MCF 10A (cell line): ENCODE results near the gene ST6GALNAC5. TPM values are rescaled to one million over a fixed set of nuclear protein-coding genes. Genes with fewer than 3 reads are reported as not detected.

Experiments used
- BruUV-seq: library from RNA; stranded (reverse); fragments of 400-500 nt; replicated peaks from 2 replicates; lab custom pipeline; 2021; lab: Mats Ljungman, UMichigan
- CTCF ChIA-PET: fragments of 300-600 bp; sonication (Branson Sonifier 250); formaldehyde crosslinking; extraction: SDS; loops from one replicate; lab custom pipeline; 2021; ENCODE audit warnings: antibody characterized with exemption, inconsistent platforms; lab: Yijun Ruan, JAX
- POLR2A ChIA-PET: fragments of 300-600, 350-650 bp; sonication (Branson Sonifier 250); formaldehyde crosslinking; extraction: SDS; loops from one replicate; lab custom pipeline; 2020; ENCODE audit warnings: antibody characterized with exemption, inconsistent platforms; lab: Yijun Ruan, JAX
- DNase-seq: peaks from one replicate; pipeline ENCODE4 v3.0.0-alpha.2; 2018; ENCODE audit not compliant: unreplicated experiment
- H3K27ac Mint-ChIP-seq: one replicate; pipeline ENCODE4 v1.8.0; 2022; ENCODE audit warnings: mild to moderate bottlenecking, low read depth, mixed read lengths; ENCODE audit not compliant: unreplicated experiment
- H3K27me3 Mint-ChIP-seq: one replicate; pipeline ENCODE4 v1.8.0; 2022; ENCODE audit warnings: mixed read lengths; ENCODE audit not compliant: insufficient read depth, unreplicated experiment
- H3K36me3 Mint-ChIP-seq: one replicate; pipeline ENCODE4 v1.8.0; 2022; ENCODE audit warnings: mild to moderate bottlenecking, moderate library complexity, mixed read lengths; ENCODE audit not compliant: insufficient read depth, unreplicated experiment
- H3K4me1 Mint-ChIP-seq: one replicate; pipeline ENCODE4 v1.8.0; 2022; ENCODE audit warnings: mixed read lengths; ENCODE audit not compliant: insufficient read depth, unreplicated experiment
- H3K4me3 Mint-ChIP-seq: one replicate; pipeline ENCODE4 v1.8.0; 2022; ENCODE audit warnings: mild to moderate bottlenecking, moderate library complexity, mixed read lengths; ENCODE audit not compliant: unreplicated experiment
- H3K9me3 Mint-ChIP-seq: one replicate; pipeline ENCODE4 v1.8.0; 2022; ENCODE audit warnings: mixed read lengths; ENCODE audit not compliant: unreplicated experiment
- CTCF ChIP-seq: fragments of 200-600 bp; IDR thresholded peaks from one replicate; pipeline ENCODE4 v1.8.0; 2022; ENCODE audit warnings: antibody characterized with exemption, mild to moderate bottlenecking; ENCODE audit not compliant: unreplicated experiment
- intact Hi-C: fragments of 100-400 bp; cut with micrococcal nuclease; formaldehyde crosslinking; loops from 2 replicates; pipeline ENCODE4 v1.14.1; 2022
- total RNA-seq: library from RNA; stranded (reverse); gene quantifications from 2 replicates; pipeline ENCODE4 v1.2.3, GENCODE V29; 2022

Gene ST6GALNAC5
- total RNA-seq, 1 experiment from 2014 or later, result 3.3 TPM

DNA sequence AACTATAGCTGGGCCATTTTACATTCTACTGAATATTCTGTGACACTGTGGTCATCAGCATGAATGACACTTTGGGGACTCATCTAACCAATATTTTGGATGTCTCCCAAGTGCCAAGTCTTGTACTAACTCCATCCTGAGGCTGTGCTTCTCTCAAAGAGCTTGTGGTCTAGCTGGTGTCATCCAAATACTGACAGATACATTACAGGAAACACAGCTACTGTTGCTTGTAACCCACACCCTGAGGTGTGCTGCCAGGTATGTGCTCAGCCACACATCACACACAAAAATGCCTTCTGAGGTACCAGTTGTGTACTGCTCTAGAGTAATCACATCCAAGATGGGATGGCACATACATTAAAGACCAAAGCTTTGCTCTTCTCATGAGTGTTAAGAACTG is 81.6 kb downstream of the ST6GALNAC5 start:
- Mint-ChIP-seq H3K27me3 (no peaks in the 10 kb centered on the region), H3K4me3 (no peak overlapping the region), H3K9me3 (no peaks in the 10 kb centered on the region), H3K4me1 (peaks cover 13% of the 10 kb centered on the region), H3K36me3 (no peaks in the 10 kb centered on the region), H3K27ac (no peak overlapping the region)
- no peak for DNase-seq
- TF ChIP-seq CTCF, result no peak
- POLR2A ChIA-PET, result interaction anchor here (0.9 kb wide), 1 partner anchor 17 kb away, joined by 4 read pairs; no protein-coding TSS in a partner anchor
- BruUV-seq, result no TSS peak
- CTCF ChIA-PET, result interaction anchor here (0.6 to 1.5 kb wide), 3 partner anchors 8 to 178 kb away, joined by 3 to 4 read pairs (median 3); no protein-coding TSS in a partner anchor
- intact Hi-C loops, result no loop called here

- BruUV-seq, result no TSS peak
- no peaks in the 10 kb centered on the region for H3K27me3 Mint-ChIP-seq
- no peaks in the 10 kb centered on the region for H3K36me3 Mint-ChIP-seq
- peaks cover 13% of the 10 kb centered on the region for H3K4me1 Mint-ChIP-seq
- ChIA-PET CTCF (interaction anchor here (0.6 to 1.5 kb wide), 3 partner anchors 8 to 575 kb away, joined by 3 to 4 read pairs (median 3); no protein-coding TSS in a partner anchor), POLR2A (no interaction called here)
- intact Hi-C loops, result no loop called here
- DNase-seq, result peak; percentile 18
- H3K27ac Mint-ChIP-seq, result no peak overlapping the region
- H3K9me3 Mint-ChIP-seq, result no peaks in the 10 kb centered on the region
- H3K4me3 Mint-ChIP-seq, result no peak overlapping the region
- TF ChIP-seq CTCF, result no peak
Observed at GRCh38 chr1:76949503-76949902, 82.2 kb downstream of the ST6GALNAC5 start.

- CTCF ChIA-PET, result interaction anchor here (1.5 kb wide), 1 partner anchor 9 kb away, joined by 4 read pairs; no protein-coding TSS in a partner anchor
- intact Hi-C loops, result no loop called here
- BruUV-seq, result no TSS peak
- peaks cover 13% of the 10 kb centered on the region for H3K4me1 Mint-ChIP-seq
- no peak overlapping the region for H3K27ac Mint-ChIP-seq
- POLR2A ChIA-PET, result no interaction called here
- DNase-seq, result no peak
- H3K27me3 Mint-ChIP-seq, result no peaks in the 10 kb centered on the region
- TF ChIP-seq CTCF, result no peak
- H3K36me3 Mint-ChIP-seq, result no peaks in the 10 kb centered on the region
- H3K9me3 Mint-ChIP-seq, result no peaks in the 10 kb centered on the region
- no peak overlapping the region for H3K4me3 Mint-ChIP-seq
Observed at GRCh38 chr1:76950306-76950705, 83.0 kb downstream of the ST6GALNAC5 start.

GRCh38 chr1:76951153-76951552 is 83.9 kb downstream of the ST6GALNAC5 start:
- H3K4me3 Mint-ChIP-seq, result no peak overlapping the region
- CTCF ChIA-PET, result interaction anchor here (0.7 kb wide), 1 partner anchor 231 kb away, joined by 3 read pairs; no protein-coding TSS in a partner anchor

More at GRCh38 chr1:76951153-76951552, 83.9 kb downstream of the ST6GALNAC5 start:
- no peaks in the 10 kb centered on the region for H3K36me3 Mint-ChIP-seq
- no peak for TF ChIP-seq CTCF
- peaks cover 13% of the 10 kb centered on the region for H3K4me1 Mint-ChIP-seq
- H3K27me3 Mint-ChIP-seq, result no peaks in the 10 kb centered on the region
- POLR2A ChIA-PET, result no interaction called here
- DNase-seq, result no peak
- BruUV-seq, result no TSS peak
- no peaks in the 10 kb centered on the region for H3K9me3 Mint-ChIP-seq
- no peak overlapping the region for H3K27ac Mint-ChIP-seq
- intact Hi-C loops, result no loop called here
